HL-60/S4 (cell line): ENCODE data around the gene FRMD4A.

Source experiments
- in situ Hi-C: fragments of 300-500 bp; cut with MboI; formaldehyde crosslinking; loops from 2 replicates; pipeline ENCODE4 v1.14.3; 2022; ENCODE audit warnings: low sequenced_read_pairs

FRMD4A gene

GRCh38 chr10:13604357-13605040 lies 726.2 kb downstream of the FRMD4A start:
- in situ Hi-C loops: no loop called here

GRCh38 chr10:13597909-13598308 lies 732.8 kb downstream of the FRMD4A start:
- in situ Hi-C loops: no loop called here

- in situ Hi-C loops: no loop called here
Observed at GRCh38 chr10:13594641-13595040, 736.1 kb downstream of the FRMD4A start.
